Cardiac muscle cell (in vitro differentiated cells and primary cell): ENCODE measurements around the gene SRGAP1. TPM values are rescaled to one million over a fixed set of nuclear protein-coding genes. Genes with fewer than 3 reads are reported as not detected.

Experiments
- DNase-seq, 2 donors: peaks; one replicate each; pipeline versions ENCODE4 v3.0.0 to v3.0.0-alpha.2; 2010 to 2017; ENCODE audit warnings: low read depth in 1 of 2, low spot score in 1 of 2
- H3K27ac ChIP-seq: fragments of 200-600 bp; sonication (generic); 2 replicates; pipeline ENCODE4 v1.5.1; 2016
- H3K27me3 ChIP-seq: fragments of 200-600 bp; sonication (generic); 2 replicates; pipeline ENCODE4 v1.6.0; 2016; ENCODE audit warnings: control low read depth
- H3K36me3 ChIP-seq: fragments of 200-600 bp; sonication (generic); 2 replicates; pipeline ENCODE4 v1.5.1; 2016; ENCODE audit warnings: control low read depth
- H3K4me1 ChIP-seq: fragments of 200-600 bp; sonication (generic); 2 replicates; pipeline ENCODE4 v1.8.1; 2017; ENCODE audit warnings: low read depth, mild to moderate bottlenecking, mixed run types
- H3K4me3 ChIP-seq: fragments of 200-600 bp; sonication (generic); 2 replicates; pipeline ENCODE4 v1.5.1; 2016; ENCODE audit warnings: mild to moderate bottlenecking
- H3K9me3 ChIP-seq: fragments of 200-600 bp; sonication (generic); 2 replicates; pipeline ENCODE4 v1.5.1; 2017; ENCODE audit warnings: low read depth, mild to moderate bottlenecking, control low read depth
- polyA plus RNA-seq: library from polyadenylated mRNA; unstranded; fragments of >200 nt; fragmentation: Nextera tagmentation; extraction: Ambion mirVana; gene quantifications from 2 replicates; pipeline ENCODE4 v1.2.1, GENCODE V29; 2016
- total RNA-seq: library from RNA; depleted of rRNA; stranded (reverse); fragments of >200 nt; gene quantifications from 2 replicates; pipeline ENCODE4 v1.2.3, GENCODE V29; 2016
- TF ChIP-seq, protein P1 (sequence below): IDR thresholded peaks from 2 replicates; pipeline ENCODE4 v1.5.1; 2012; ENCODE audit warnings: low read depth, mild to moderate bottlenecking, low read length

The SRGAP1 gene
- total and polyA plus RNA-seq, 2 experiments from 2014 or later, result 2.7 to 3.9 TPM

DNA sequence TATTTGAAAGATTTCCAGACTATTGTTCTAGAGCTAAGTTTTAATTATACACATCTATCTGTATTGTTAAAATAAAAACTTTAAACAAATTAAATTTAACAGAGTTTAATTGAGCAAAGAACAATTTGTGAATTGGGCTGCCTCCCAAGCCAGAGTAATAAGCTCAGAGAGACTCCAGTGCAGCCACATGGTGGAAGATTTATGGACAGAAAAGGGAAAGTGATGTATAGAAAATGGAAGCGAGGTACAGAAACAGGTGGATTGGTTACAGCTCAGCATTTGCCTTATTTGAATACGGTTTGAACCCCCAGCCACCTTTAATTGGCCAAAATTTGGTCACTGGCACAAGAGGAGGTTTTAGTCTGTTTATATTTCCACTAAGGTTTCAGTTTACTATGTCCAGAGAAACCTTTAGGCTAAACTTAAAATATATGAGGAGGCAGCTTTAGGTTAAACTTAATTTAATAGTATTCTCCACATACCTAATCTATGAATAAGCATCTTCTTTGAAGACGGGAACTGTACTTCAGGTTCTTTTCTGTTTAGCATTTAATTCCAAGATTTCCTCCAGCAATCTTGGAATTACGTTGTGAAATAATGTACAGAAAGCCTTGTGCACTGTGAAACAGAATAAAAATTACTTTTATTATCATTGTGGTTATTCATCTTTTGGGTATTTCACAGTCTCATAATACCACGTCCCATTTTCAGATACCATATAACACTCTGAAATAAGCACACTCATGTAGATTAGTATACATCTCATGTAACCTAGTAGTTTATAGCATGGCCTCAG lies 19.4 kb downstream of the SRGAP1 start:
- H3K36me3 ChIP-seq, result no peaks in the 10 kb centered on the region

DNA sequence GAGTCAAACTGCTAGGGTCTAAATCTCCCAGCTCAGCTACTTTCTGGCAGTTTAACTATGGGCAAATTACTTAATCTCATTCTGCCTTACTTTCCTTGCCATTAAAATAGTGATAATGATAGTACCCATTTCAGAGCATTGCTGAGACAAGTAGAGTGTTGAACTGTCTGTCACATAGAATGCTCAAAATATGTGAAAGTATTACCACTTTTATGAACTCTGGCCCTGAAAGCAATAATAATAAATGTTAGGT lies 19.9 kb downstream of the SRGAP1 start:
- H3K27ac ChIP-seq, result no peak overlapping the region
- TF ChIP-seq, protein P1, sequence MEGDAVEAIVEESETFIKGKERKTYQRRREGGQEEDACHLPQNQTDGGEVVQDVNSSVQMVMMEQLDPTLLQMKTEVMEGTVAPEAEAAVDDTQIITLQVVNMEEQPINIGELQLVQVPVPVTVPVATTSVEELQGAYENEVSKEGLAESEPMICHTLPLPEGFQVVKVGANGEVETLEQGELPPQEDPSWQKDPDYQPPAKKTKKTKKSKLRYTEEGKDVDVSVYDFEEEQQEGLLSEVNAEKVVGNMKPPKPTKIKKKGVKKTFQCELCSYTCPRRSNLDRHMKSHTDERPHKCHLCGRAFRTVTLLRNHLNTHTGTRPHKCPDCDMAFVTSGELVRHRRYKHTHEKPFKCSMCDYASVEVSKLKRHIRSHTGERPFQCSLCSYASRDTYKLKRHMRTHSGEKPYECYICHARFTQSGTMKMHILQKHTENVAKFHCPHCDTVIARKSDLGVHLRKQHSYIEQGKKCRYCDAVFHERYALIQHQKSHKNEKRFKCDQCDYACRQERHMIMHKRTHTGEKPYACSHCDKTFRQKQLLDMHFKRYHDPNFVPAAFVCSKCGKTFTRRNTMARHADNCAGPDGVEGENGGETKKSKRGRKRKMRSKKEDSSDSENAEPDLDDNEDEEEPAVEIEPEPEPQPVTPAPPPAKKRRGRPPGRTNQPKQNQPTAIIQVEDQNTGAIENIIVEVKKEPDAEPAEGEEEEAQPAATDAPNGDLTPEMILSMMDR, result no peak
- no peaks in the 10 kb centered on the region for H3K27me3 ChIP-seq
- H3K4me3 ChIP-seq, result no peak overlapping the region
- H3K36me3 ChIP-seq, result no peaks in the 10 kb centered on the region
- DNase-seq, result no peak
- H3K9me3 ChIP-seq, result no peaks in the 10 kb centered on the region
- H3K4me1 ChIP-seq, result peaks cover 5% of the 10 kb centered on the region

More for the DNA sequence above, 19.4 kb downstream of the SRGAP1 start:
- Histone ChIP-seq H3K4me3 (no peak overlapping the region), H3K4me1 (peaks cover under 1% of the 10 kb centered on the region), H3K27me3 (no peaks in the 10 kb centered on the region), H3K27ac (no peak overlapping the region), H3K9me3 (no peaks in the 10 kb centered on the region)
- peak in 1 of 2 donors; percentile 33 for DNase-seq
- TF ChIP-seq, protein P1, result no peak

DNA sequence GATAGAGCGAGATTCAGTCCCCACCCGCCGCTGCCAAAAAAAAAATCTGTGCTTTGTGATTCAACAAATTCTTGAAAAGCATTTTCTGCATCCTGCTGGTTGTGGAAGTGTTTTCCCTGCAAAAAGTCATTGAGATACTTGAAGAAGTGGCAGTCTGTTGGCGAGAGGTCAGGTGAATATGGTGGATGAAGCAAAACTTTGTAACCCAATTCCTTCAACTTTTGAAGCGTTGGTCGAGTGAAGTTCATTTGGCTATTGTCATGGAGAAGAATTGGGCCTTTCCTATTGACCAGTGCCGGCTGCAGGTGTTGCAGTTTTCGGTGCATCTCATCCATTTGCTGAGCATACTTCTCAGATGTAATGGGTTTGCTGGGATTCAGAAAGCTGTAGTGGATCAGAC lies 20.9 kb downstream of the SRGAP1 start:
- TF ChIP-seq, protein P1, result no peak
- Histone ChIP-seq H3K27ac (no peak overlapping the region), H3K36me3 (no peaks in the 10 kb centered on the region)

DNA sequence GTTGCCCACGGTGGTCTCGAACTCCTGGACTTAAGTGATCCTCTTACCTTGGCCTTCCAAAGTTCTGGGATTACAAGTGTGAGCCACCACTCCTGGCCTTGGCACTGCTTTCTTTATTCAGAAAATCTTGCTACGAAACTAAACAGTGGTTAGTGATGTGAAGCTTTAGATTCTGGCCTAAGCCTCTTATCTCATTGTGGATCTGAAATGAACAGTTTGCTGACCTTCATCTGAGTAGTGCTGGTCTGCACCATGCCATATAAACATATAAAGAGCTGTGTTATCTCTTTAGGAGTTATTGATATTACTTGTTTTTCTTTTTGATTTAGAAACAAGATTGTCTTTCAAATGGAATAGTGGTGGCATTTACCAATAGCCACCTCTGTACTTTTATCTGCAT lies 22.6 kb downstream of the SRGAP1 start:
- H3K9me3 ChIP-seq, result no peaks in the 10 kb centered on the region
- no peak for DNase-seq
- H3K36me3 ChIP-seq, result no peaks in the 10 kb centered on the region
- peaks cover 21% of the 10 kb centered on the region for H3K4me1 ChIP-seq
- no peaks in the 10 kb centered on the region for H3K27me3 ChIP-seq
- TF ChIP-seq, protein P1, result no peak
- no peak overlapping the region for H3K4me3 ChIP-seq
- no peak overlapping the region for H3K27ac ChIP-seq

More for the DNA sequence above, 20.9 kb downstream of the SRGAP1 start:
- no peaks in the 10 kb centered on the region for H3K27me3 ChIP-seq
- no peak overlapping the region for H3K4me3 ChIP-seq
- DNase-seq, result no peak
- peaks cover 12% of the 10 kb centered on the region for H3K4me1 ChIP-seq
- H3K9me3 ChIP-seq, result no peaks in the 10 kb centered on the region

DNA sequence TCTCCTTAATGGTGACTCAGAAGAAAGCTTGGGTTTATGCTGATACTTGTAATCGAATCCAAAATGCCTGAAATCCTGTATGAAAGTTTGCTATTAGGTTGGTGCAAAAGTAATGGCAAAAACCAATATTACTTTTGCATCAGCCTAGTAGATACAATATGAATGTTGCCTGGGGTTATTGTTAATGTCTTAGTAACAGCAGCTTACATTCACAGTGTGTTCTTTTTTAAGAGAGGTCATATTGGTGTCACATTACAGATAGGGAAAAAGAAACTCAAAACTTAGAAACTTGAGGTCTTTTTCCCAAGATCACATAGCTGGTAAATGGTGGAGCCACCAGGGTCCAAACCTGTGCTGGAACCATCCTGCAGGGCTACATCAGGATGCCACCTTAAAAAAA lies 25.2 kb downstream of the SRGAP1 start:
- Histone ChIP-seq H3K4me1 (peaks cover 32% of the 10 kb centered on the region), H3K27me3 (no peaks in the 10 kb centered on the region), H3K9me3 (no peaks in the 10 kb centered on the region), H3K4me3 (no peak overlapping the region), H3K36me3 (no peaks in the 10 kb centered on the region), H3K27ac (no peak overlapping the region)
- no peak for DNase-seq
- TF ChIP-seq, protein P1, result no peak
